HL-60 (cell line): ENCODE results near the gene EBF3.

Experiments used
- CTCF ChIP-seq: IDR thresholded peaks from one replicate; pipeline ENCODE4 v1.5.1; 2011; ENCODE audit warnings: low read length, control low read depth, inconsistent platforms; ENCODE audit not compliant: insufficient read depth
- GABPA ChIP-seq: IDR thresholded peaks from 2 replicates; pipeline ENCODE4 v1.6.1; 2012; ENCODE audit warnings: low read depth
- POLR2AphosphoS5 ChIP-seq: IDR thresholded peaks from 2 replicates; pipeline ENCODE4 v1.6.1; 2012; ENCODE audit warnings: low read depth
- REST ChIP-seq: IDR thresholded peaks from 2 replicates; pipeline ENCODE4 v1.6.1; 2012; ENCODE audit warnings: low read depth; ENCODE audit not compliant: insufficient replicate concordance

GRCh38 chr10:130009228-130009627 lies 45.2 kb upstream of the EBF3 start:
- no peak for TF ChIP-seq CTCF
- no peak for TF ChIP-seq POLR2AphosphoS5
- TF ChIP-seq GABPA, result no peak
- no peak for TF ChIP-seq REST
